GM23338 (cell line): ENCODE measurements around the gene MAPKAPK3. TPM values are rescaled to one million over a fixed set of nuclear protein-coding genes. Genes with fewer than 3 reads are reported as not detected.

Source experiments
- ATAC-seq: fragments of 200-7000 bp; cut with Tn5 transposase; 3 replicates; pipeline ENCODE4 v1.9.1; 2020
- DNase-seq: peaks from one replicate; pipeline ENCODE4 v3.0.0-alpha.2; 2015; ENCODE audit warnings: low spot score
- H2AFZ ChIP-seq: fragments of 200-600 bp; sonication (generic); 2 replicates; pipeline ENCODE4 v1.8.0; 2016; ENCODE audit warnings: antibody characterized with exemption, mild to moderate bottlenecking, moderate library complexity
- H3F3A ChIP-seq: fragments of 200-600 bp; sonication (generic); replicated peaks from 2 replicates; pipeline ENCODE4 v1.8.0; 2017; ENCODE audit warnings: antibody characterized with exemption, mixed run types, low read depth
- H3K27ac ChIP-seq: fragments of 200-600 bp; sonication (generic); 2 replicates; pipeline ENCODE4 v1.6.1; 2016; ENCODE audit warnings: low read depth
- H3K27me3 ChIP-seq: fragments of 200-600 bp; sonication (generic); 2 replicates; pipeline ENCODE4 v1.8.0; 2016; ENCODE audit warnings: mild to moderate bottlenecking, mixed run types, moderate library complexity; ENCODE audit not compliant: insufficient read depth
- H3K36me3 ChIP-seq: fragments of 200-600 bp; sonication (generic); 2 replicates; pipeline ENCODE4 v1.8.0; 2016; ENCODE audit warnings: mild to moderate bottlenecking; ENCODE audit not compliant: insufficient read depth
- H3K4me1 ChIP-seq: fragments of 200-600 bp; sonication (generic); 2 replicates; pipeline ENCODE4 v1.8.0; 2016; ENCODE audit warnings: mild to moderate bottlenecking, moderate library complexity; ENCODE audit not compliant: insufficient read depth
- H3K4me2 ChIP-seq: fragments of 200-600 bp; sonication (generic); 2 replicates; pipeline ENCODE4 v1.7.1; 2017; ENCODE audit warnings: mixed run types
- H3K4me3 ChIP-seq: fragments of 200-600 bp; sonication (generic); 2 replicates; pipeline ENCODE4 v1.6.1; 2016; ENCODE audit warnings: mixed run types
- H3K79me2 ChIP-seq: fragments of 200-600 bp; sonication (generic); replicated peaks from 2 replicates; pipeline ENCODE4 v1.8.0; 2017; ENCODE audit warnings: mild to moderate bottlenecking; ENCODE audit not compliant: insufficient read depth
- H3K9me2 ChIP-seq: fragments of 200-600 bp; sonication (generic); 2 replicates; pipeline ENCODE4 v1.8.0; 2017; ENCODE audit not compliant: insufficient read depth
- H4K20me1 ChIP-seq: fragments of 200-600 bp; sonication (generic); replicated peaks from 2 replicates; pipeline ENCODE4 v1.8.0; 2017; ENCODE audit warnings: mild to moderate bottlenecking; ENCODE audit not compliant: insufficient read depth
- H3K27ac Mint-ChIP-seq: 2 replicates; pipeline ENCODE4 v1.8.0; 2020; ENCODE audit warnings: inconsistent platforms, mild to moderate bottlenecking, moderate library complexity, mixed read lengths
- H3K27me3 Mint-ChIP-seq: 3 replicates; pipeline ENCODE4 v1.8.0; 2022; ENCODE audit warnings: low read depth, mild to moderate bottlenecking, moderate library complexity, mixed read lengths, inconsistent platforms; ENCODE audit not compliant: insufficient read depth, poor library complexity
- H3K36me3 Mint-ChIP-seq: 3 replicates; pipeline ENCODE4 v1.8.0; 2021; ENCODE audit warnings: low read depth, mild to moderate bottlenecking, inconsistent platforms, moderate library complexity, mixed read lengths
- H3K4me1 Mint-ChIP-seq: 3 replicates; pipeline ENCODE4 v1.8.0; 2020; ENCODE audit warnings: mild to moderate bottlenecking, inconsistent platforms, mixed read lengths
- H3K4me3 Mint-ChIP-seq: 3 replicates; pipeline ENCODE4 v1.8.0; 2021; ENCODE audit warnings: moderate library complexity, mild to moderate bottlenecking, inconsistent platforms, mixed read lengths
- H3K9me3 Mint-ChIP-seq: 3 replicates; pipeline ENCODE4 v1.8.0; 2020; ENCODE audit warnings: moderate library complexity, mild to moderate bottlenecking, inconsistent platforms, mixed read lengths
- CREB1 ChIP-seq: fragments of 250-450 bp; sonication (Bioruptor Pico); IDR thresholded peaks from 2 replicates; pipeline ENCODE4 v1.5.0; 2020; ENCODE audit warnings: low read depth, mild to moderate bottlenecking, moderate library complexity
- CTCF ChIP-seq, 2 experiments: fragments of 200-600 bp in 1 of 2; sonication (generic) in 1 of 2; conservative IDR thresholded peaks; 2 replicates each; pipeline versions ENCODE4 v1.5.1 to v1.6.1; 2016 to 2017; ENCODE audit warnings: antibody characterized with exemption in 2 of 2, low read depth in 2 of 2, mild to moderate bottlenecking in 2 of 2, moderate library complexity in 1 of 2
- ETS1 ChIP-seq: IDR thresholded peaks from 2 replicates; pipeline ENCODE4 v1.6.1; 2016; ENCODE audit warnings: antibody characterized with exemption
- EZH2 ChIP-seq: fragments of 200-600 bp; sonication (generic); IDR thresholded peaks from one replicate; pipeline ENCODE4 v1.8.0; 2017; ENCODE audit warnings: antibody characterized with exemption, mild to moderate bottlenecking, low read depth; ENCODE audit not compliant: unreplicated experiment
- EZH2phosphoT487 ChIP-seq: fragments of 200-600 bp; sonication (generic); IDR thresholded peaks from one replicate; pipeline ENCODE4 v1.8.1; 2018; ENCODE audit warnings: antibody characterized with exemption; ENCODE audit not compliant: unreplicated experiment
- JUNB ChIP-seq: IDR thresholded peaks from one replicate; pipeline ENCODE4 v1.6.1; 2016; ENCODE audit warnings: antibody characterized with exemption; ENCODE audit not compliant: unreplicated experiment
- NANOG ChIP-seq: IDR thresholded peaks from 2 replicates; pipeline ENCODE4 v1.6.1; 2016; ENCODE audit warnings: antibody characterized with exemption, borderline replicate concordance
- POLR2AphosphoS5 ChIP-seq: IDR thresholded peaks from 2 replicates; pipeline ENCODE4 v1.6.1; 2016; ENCODE audit warnings: antibody characterized with exemption, low read depth
- STAT1 ChIP-seq: IDR thresholded peaks from one replicate; pipeline ENCODE4 v1.6.1; 2016; ENCODE audit warnings: antibody characterized with exemption; ENCODE audit not compliant: unreplicated experiment
- ZNF114 ChIP-seq: fragments of 250-450 bp; sonication (Bioruptor Pico); IDR thresholded peaks from 2 replicates; pipeline ENCODE4 v1.5.0; 2020; ENCODE audit warnings: mild to moderate bottlenecking, moderate library complexity
- ZNF331 ChIP-seq: fragments of 250-450 bp; sonication (Bioruptor Pico); IDR thresholded peaks from 2 replicates; pipeline ENCODE4 v1.5.0; 2020; ENCODE audit warnings: low read depth, mild to moderate bottlenecking, moderate library complexity
- polyA plus RNA-seq: library from polyadenylated mRNA; unstranded; fragments of >200 nt; fragmentation: Nextera tagmentation; extraction: Ambion mirVana; gene quantifications from 2 replicates; pipeline ENCODE4 v1.2.1, GENCODE V29; 2016
- total RNA-seq: library from RNA; depleted of rRNA; stranded (reverse); fragments of >200 nt; shearing (Covaris generic); gene quantifications from 2 replicates; pipeline ENCODE4 v1.2.3, GENCODE V29; 2014
- TF ChIP-seq, protein P1 (sequence below): fragments of 250-450 bp; sonication (Bioruptor Pico); IDR thresholded peaks from 2 replicates; pipeline ENCODE4 v1.5.0; 2020; ENCODE audit warnings: mild to moderate bottlenecking, moderate library complexity
- TF ChIP-seq, protein P2 (sequence below): IDR thresholded peaks from one replicate; pipeline ENCODE4 v1.6.1; 2018; ENCODE audit warnings: antibody characterized with exemption; ENCODE audit not compliant: unreplicated experiment

Gene MAPKAPK3
- total and polyA plus RNA-seq, 2 experiments from 2014 or later: 16.5 to 51.1 TPM

DNA sequence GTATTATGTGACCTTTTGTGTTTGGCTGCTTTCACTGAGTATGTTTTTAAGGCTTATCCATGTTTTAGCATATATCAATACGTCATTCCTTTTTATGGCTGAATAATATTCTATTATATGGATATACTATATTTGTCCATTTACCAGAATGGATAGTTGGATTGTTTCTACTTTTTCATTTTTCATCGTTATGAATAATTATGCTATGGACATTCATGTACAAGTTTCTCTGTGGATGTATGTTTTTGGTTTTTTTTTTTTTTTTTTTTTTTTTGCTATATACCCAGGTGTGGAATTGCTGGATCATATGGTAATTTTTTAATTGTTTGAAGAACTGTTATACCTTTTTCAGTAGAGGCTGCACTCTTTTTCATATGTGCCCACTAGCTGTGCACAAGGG is 81.3 kb downstream of the MAPKAPK3 start:
- Histone ChIP-seq H3K27ac (no peak overlapping the region), H3K79me2 (peaks cover 93% of the 10 kb centered on the region), H4K20me1 (no peaks in the 10 kb centered on the region), H3F3A (no peaks in the 10 kb centered on the region), H3K4me3 (no peak overlapping the region), H2AFZ (no peak overlapping the region), H3K4me2 (no peak overlapping the region), H3K36me3 (no peaks in the 10 kb centered on the region), H3K27me3 (no peaks in the 10 kb centered on the region), H3K4me1 (peaks cover 16% of the 10 kb centered on the region), H3K9me2 (no peaks in the 10 kb centered on the region)
- Mint-ChIP-seq H3K9me3 (peaks cover 31% of the 10 kb centered on the region), H3K27ac (no peak overlapping the region), H3K4me3 (no peak overlapping the region), H3K27me3 (peaks cover 1% of the 10 kb centered on the region), H3K4me1 (peaks cover 2% of the 10 kb centered on the region; the same call in 1 of the 3 replicates), H3K36me3 (peaks cover 16% of the 10 kb centered on the region; the same call in 2 of the 3 replicates)
- DNase-seq (no peak), ATAC-seq (no peak)
- TF ChIP-seq CREB1 (CRISPR knock-in tag) (no peak), ZNF114 (no peak), NANOG (no peak), JUNB (no peak), CTCF (conservative IDR thresholded peaks at IDR 0.05; ENCODE audit: low read depth in 2 of 2) (no peak), ETS1 (no peak), POLR2AphosphoS5 (no peak), ZNF331 (CRISPR knock-in tag) (no peak), EZH2phosphoT487 (no peak), STAT1 (no peak), EZH2 (no peak)
- TF ChIP-seq, protein P1, sequence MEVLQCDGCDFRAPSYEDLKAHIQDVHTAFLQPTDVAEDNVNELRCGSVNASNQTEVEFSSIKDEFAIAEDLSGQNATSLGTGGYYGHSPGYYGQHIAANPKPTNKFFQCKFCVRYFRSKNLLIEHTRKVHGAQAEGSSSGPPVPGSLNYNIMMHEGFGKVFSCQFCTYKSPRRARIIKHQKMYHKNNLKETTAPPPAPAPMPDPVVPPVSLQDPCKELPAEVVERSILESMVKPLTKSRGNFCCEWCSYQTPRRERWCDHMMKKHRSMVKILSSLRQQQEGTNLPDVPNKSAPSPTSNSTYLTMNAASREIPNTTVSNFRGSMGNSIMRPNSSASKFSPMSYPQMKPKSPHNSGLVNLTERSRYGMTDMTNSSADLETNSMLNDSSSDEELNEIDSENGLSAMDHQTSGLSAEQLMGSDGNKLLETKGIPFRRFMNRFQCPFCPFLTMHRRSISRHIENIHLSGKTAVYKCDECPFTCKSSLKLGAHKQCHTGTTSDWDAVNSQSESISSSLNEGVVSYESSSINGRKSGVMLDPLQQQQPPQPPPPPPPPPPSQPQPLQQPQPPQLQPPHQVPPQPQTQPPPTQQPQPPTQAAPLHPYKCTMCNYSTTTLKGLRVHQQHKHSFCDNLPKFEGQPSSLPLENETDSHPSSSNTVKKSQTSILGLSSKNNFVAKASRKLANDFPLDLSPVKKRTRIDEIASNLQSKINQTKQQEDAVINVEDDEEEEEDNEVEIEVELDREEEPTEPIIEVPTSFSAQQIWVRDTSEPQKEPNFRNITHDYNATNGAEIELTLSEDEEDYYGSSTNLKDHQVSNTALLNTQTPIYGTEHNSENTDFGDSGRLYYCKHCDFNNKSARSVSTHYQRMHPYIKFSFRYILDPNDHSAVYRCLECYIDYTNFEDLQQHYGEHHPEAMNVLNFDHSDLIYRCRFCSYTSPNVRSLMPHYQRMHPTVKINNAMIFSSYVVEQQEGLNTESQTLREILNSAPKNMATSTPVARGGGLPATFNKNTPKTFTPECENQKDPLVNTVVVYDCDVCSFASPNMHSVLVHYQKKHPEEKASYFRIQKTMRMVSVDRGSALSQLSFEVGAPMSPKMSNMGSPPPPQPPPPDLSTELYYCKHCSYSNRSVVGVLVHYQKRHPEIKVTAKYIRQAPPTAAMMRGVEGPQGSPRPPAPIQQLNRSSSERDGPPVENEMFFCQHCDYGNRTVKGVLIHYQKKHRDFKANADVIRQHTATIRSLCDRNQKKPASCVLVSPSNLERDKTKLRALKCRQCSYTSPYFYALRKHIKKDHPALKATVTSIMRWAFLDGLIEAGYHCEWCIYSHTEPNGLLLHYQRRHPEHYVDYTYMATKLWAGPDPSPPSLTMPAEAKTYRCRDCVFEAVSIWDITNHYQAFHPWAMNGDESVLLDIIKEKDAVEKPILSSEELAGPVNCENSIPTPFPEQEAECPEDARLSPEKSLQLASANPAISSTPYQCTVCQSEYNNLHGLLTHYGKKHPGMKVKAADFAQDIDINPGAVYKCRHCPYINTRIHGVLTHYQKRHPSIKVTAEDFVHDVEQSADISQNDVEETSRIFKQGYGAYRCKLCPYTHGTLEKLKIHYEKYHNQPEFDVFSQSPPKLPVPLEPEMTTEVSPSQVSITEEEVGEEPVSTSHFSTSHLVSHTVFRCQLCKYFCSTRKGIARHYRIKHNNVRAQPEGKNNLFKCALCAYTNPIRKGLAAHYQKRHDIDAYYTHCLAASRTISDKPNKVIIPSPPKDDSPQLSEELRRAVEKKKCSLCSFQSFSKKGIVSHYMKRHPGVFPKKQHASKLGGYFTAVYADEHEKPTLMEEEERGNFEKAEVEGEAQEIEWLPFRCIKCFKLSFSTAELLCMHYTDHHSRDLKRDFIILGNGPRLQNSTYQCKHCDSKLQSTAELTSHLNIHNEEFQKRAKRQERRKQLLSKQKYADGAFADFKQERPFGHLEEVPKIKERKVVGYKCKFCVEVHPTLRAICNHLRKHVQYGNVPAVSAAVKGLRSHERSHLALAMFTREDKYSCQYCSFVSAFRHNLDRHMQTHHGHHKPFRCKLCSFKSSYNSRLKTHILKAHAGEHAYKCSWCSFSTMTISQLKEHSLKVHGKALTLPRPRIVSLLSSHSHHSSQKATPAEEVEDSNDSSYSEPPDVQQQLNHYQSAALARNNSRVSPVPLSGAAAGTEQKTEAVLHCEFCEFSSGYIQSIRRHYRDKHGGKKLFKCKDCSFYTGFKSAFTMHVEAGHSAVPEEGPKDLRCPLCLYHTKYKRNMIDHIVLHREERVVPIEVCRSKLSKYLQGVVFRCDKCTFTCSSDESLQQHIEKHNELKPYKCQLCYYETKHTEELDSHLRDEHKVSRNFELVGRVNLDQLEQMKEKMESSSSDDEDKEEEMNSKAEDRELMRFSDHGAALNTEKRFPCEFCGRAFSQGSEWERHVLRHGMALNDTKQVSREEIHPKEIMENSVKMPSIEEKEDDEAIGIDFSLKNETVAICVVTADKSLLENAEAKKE (CRISPR knock-in tag): no peak
- TF ChIP-seq, protein P2, sequence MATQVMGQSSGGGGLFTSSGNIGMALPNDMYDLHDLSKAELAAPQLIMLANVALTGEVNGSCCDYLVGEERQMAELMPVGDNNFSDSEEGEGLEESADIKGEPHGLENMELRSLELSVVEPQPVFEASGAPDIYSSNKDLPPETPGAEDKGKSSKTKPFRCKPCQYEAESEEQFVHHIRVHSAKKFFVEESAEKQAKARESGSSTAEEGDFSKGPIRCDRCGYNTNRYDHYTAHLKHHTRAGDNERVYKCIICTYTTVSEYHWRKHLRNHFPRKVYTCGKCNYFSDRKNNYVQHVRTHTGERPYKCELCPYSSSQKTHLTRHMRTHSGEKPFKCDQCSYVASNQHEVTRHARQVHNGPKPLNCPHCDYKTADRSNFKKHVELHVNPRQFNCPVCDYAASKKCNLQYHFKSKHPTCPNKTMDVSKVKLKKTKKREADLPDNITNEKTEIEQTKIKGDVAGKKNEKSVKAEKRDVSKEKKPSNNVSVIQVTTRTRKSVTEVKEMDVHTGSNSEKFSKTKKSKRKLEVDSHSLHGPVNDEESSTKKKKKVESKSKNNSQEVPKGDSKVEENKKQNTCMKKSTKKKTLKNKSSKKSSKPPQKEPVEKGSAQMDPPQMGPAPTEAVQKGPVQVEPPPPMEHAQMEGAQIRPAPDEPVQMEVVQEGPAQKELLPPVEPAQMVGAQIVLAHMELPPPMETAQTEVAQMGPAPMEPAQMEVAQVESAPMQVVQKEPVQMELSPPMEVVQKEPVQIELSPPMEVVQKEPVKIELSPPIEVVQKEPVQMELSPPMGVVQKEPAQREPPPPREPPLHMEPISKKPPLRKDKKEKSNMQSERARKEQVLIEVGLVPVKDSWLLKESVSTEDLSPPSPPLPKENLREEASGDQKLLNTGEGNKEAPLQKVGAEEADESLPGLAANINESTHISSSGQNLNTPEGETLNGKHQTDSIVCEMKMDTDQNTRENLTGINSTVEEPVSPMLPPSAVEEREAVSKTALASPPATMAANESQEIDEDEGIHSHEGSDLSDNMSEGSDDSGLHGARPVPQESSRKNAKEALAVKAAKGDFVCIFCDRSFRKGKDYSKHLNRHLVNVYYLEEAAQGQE: no peak
